GM21825 (cell line): ENCODE results near the gene TRAPPC5.

Source experiments
- ATAC-seq: cut with Tn5 transposase; IDR thresholded peaks from one replicate; pipeline ENCODE4 v1.9.1; 2021; ENCODE audit warnings: mild to moderate bottlenecking, moderate library complexity; ENCODE audit not compliant: unreplicated experiment

The TRAPPC5 gene

GRCh38 chr19:7729831-7730285 is 49.2 kb downstream of the TRAPPC5 start:
- no peak for ATAC-seq

GRCh38 chr19:7730286-7731217 is 49.9 kb downstream of the TRAPPC5 start:
- ATAC-seq: no peak

GRCh38 chr19:7731218-7731595 is 50.6 kb downstream of the TRAPPC5 start:
- ATAC-seq: no peak

GRCh38 chr19:7731615-7732014 is 51.0 kb downstream of the TRAPPC5 start:
- no peak for ATAC-seq

- ATAC-seq: no peak
These were observed 51.4 kb downstream of the TRAPPC5 start, which contains the start of gene CLEC4G for GRCh38 chr19:7732045-7732444. Gene CLEC4G (minus strand): TSS chr19:7732110. CDS start chr19:7732102, 8 bp downstream.

- ATAC-seq: no peak
These were observed 52.7 kb downstream of the TRAPPC5 start for GRCh38 chr19:7733376-7733775.

GRCh38 chr19:7734220-7735203 is 53.9 kb downstream of the TRAPPC5 start:
- ATAC-seq: no peak

GRCh38 chr19:7736148-7736547 is 55.5 kb downstream of the TRAPPC5 start:
- no peak for ATAC-seq

GRCh38 chr19:7737215-7737614 is 56.6 kb downstream of the TRAPPC5 start:
- no peak for ATAC-seq
